Measurements from ENCODE around the gene TXNDC2. TPM values are rescaled to one million over a fixed set of nuclear protein-coding genes. Genes with fewer than 3 reads are reported as not detected.

TXNDC2 gene
- total and polyA plus RNA-seq, 4 donors = 0.12 to 0.19 (median 0.16) TPM; not detected in 1

DNA sequence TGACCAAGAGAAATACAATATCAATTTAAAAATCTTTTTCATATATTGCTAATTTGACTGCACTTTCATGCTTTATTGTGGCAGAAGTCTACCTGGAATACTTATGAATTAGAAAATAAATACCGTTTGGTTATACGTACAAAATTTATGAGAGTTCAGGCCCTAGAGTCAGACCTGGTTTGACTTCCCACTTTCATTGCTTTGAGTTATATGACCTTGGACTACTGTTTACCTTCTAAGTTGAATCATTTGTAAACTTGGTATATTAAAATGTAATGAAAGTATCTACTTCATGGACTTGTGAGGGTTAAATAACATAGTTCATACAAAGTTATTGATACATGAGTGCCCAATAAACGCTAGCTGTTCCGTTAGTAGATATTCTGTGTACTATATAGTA is 40.0 kb downstream of the TXNDC2 start:
- WGBS, 2 donors = 81 to 84% methylated on average over 4 of the region's 4 CpGs
- Histone ChIP-seq H3K4me1 (ENCODE audit: control insufficient read depth in 5 of 5, insufficient read depth in 5 of 5, low read length in 5 of 5) (peaks cover 0 to 27% (median 6%) of the 10 kb centered on the region in 5 donors), H3K4me3 (no peak overlapping the region), H3K9ac (ENCODE audit: insufficient read depth in 1 of 2, low read length in 2 of 2) (no peak overlapping the region), H3K27me3 (ENCODE audit: control insufficient read depth in 3 of 3, insufficient read depth in 3 of 3, low read length in 2 of 3) (no peaks in the 10 kb centered on the region), H3K36me3 (ENCODE audit: control insufficient read depth in 4 of 4, insufficient read depth in 4 of 4, low read length in 4 of 4) (no peaks in the 10 kb centered on the region), H3K27ac (ENCODE audit: low read depth in 1 of 2, low read length in 1 of 2) (no peak overlapping the region), H3K9me3 (ENCODE audit: control insufficient read depth in 4 of 4, insufficient read depth in 3 of 4, low read length in 3 of 4) (no peaks in the 10 kb centered on the region)
- DNase-seq (no peak), ATAC-seq (ENCODE audit: insufficient read depth, low FRiP score) (no peak)
- TF ChIP-seq, protein P1, sequence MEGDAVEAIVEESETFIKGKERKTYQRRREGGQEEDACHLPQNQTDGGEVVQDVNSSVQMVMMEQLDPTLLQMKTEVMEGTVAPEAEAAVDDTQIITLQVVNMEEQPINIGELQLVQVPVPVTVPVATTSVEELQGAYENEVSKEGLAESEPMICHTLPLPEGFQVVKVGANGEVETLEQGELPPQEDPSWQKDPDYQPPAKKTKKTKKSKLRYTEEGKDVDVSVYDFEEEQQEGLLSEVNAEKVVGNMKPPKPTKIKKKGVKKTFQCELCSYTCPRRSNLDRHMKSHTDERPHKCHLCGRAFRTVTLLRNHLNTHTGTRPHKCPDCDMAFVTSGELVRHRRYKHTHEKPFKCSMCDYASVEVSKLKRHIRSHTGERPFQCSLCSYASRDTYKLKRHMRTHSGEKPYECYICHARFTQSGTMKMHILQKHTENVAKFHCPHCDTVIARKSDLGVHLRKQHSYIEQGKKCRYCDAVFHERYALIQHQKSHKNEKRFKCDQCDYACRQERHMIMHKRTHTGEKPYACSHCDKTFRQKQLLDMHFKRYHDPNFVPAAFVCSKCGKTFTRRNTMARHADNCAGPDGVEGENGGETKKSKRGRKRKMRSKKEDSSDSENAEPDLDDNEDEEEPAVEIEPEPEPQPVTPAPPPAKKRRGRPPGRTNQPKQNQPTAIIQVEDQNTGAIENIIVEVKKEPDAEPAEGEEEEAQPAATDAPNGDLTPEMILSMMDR (IDR thresholded peaks at IDR 0.05; ENCODE audit: control extremely low read depth, extremely low read depth) = no peak

DNA sequence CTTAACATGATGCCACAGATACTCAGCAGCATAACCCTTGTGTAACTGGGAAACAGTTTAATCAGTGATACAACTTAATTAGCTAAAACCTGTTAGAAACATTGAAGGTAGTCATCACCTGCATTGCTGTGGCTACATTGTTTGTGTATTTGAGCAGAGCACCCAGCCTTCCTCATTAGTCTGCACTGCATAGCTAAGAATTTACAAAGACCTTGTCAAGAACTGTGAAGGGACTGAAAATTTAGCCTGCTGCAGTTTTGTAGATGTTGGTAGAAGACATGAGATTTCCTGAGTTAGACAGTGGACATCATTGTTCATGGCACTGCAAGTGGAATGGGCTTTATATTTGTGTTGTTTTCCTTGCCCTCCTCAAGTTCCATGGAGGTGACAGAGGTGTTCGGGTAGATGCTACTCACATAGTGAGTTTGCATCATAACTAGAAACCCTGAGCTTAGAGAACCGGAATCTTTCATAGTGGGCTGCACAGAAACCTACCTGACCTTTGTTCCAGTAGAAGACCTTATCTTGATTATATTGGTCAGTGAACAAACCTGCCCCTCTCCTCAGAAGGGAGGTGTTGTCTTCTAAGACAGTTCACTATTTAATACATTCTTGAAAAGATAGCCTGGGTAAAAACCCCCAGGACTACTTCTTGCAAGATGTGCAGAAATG is 40.6 kb downstream of the TXNDC2 start:
- DNase-seq = no peak
- ATAC-seq (ENCODE audit: insufficient read depth, low FRiP score) = no peak
- no peak overlapping the region for H3K4me3 ChIP-seq
- TF ChIP-seq, protein P1 (IDR thresholded peaks at IDR 0.05; ENCODE audit: control extremely low read depth, extremely low read depth) = no peak
- WGBS, 2 donors = 77 to 85% methylated on average over 2 of the region's 2 CpGs
- no peaks in the 10 kb centered on the region for H3K27me3 ChIP-seq (ENCODE audit: control insufficient read depth in 3 of 3, insufficient read depth in 3 of 3, low read length in 2 of 3)
- H3K9ac ChIP-seq (ENCODE audit: insufficient read depth in 1 of 2, low read length in 2 of 2) = no peak overlapping the region
- H3K27ac ChIP-seq (ENCODE audit: low read depth in 1 of 2, low read length in 1 of 2) = no peak overlapping the region
- H3K9me3 ChIP-seq (ENCODE audit: control insufficient read depth in 4 of 4, insufficient read depth in 3 of 4, low read length in 3 of 4) = no peaks in the 10 kb centered on the region
- H3K36me3 ChIP-seq (ENCODE audit: control insufficient read depth in 4 of 4, insufficient read depth in 4 of 4, low read length in 4 of 4) = no peaks in the 10 kb centered on the region
- peaks cover 0 to 29% (median 6%) of the 10 kb centered on the region in 5 donors for H3K4me1 ChIP-seq (ENCODE audit: control insufficient read depth in 5 of 5, insufficient read depth in 5 of 5, low read length in 5 of 5)

DNA sequence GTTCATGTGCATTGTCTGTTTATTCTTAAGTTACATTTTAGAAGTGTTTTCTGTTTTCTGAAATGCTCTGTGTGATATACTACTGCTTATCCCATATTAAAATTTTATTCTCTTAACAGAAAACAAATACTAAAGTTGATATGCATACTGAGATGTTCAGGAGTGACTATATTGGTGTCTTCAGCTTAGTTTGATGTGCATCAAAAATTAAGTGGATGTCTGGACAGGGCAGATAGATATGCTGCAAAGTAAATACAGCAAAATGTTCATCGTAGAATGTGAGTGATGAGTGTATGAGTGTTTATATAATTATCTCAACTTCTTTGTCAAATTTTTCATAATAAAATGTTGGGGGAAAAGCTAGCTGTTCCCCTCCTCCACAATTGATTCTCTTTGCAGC is 41.2 kb downstream of the TXNDC2 start:
- TF ChIP-seq, protein P1 (IDR thresholded peaks at IDR 0.05; ENCODE audit: control extremely low read depth, extremely low read depth) = no peak
- no peaks in the 10 kb centered on the region for H3K36me3 ChIP-seq (ENCODE audit: control insufficient read depth in 4 of 4, insufficient read depth in 4 of 4, low read length in 4 of 4)
- 47 to 54% methylated on average over 1 of the region's 1 CpG for WGBS, 2 donors
- no peak overlapping the region for H3K27ac ChIP-seq (ENCODE audit: low read depth in 1 of 2, low read length in 1 of 2)
- DNase-seq (no peak), ATAC-seq (ENCODE audit: insufficient read depth, low FRiP score) (no peak)
- no peaks in the 10 kb centered on the region for H3K9me3 ChIP-seq (ENCODE audit: control insufficient read depth in 4 of 4, insufficient read depth in 3 of 4, low read length in 3 of 4)
- H3K4me3 ChIP-seq = no peak overlapping the region
- no peak overlapping the region for H3K9ac ChIP-seq (ENCODE audit: insufficient read depth in 1 of 2, low read length in 2 of 2)
- H3K27me3 ChIP-seq (ENCODE audit: control insufficient read depth in 3 of 3, insufficient read depth in 3 of 3, low read length in 2 of 3) = no peaks in the 10 kb centered on the region
- H3K4me1 ChIP-seq (ENCODE audit: control insufficient read depth in 5 of 5, insufficient read depth in 5 of 5, low read length in 5 of 5) = peaks cover 0 to 29% (median 6%) of the 10 kb centered on the region in 5 donors
